Endothelial cell of umbilical vein (primary cell): ENCODE data around the gene RTN4. TPM values are rescaled to one million over a fixed set of nuclear protein-coding genes. Genes with fewer than 3 reads are reported as not detected.

ENCODE experiments used
- BruUV-seq: library from RNA; stranded (reverse); fragments of 400-500 nt; replicated peaks from 2 replicates; lab custom pipeline; 2021; lab: Mats Ljungman, UMichigan
- CTCF ChIA-PET: fragments of 300-600, 350-600 bp; sonication (Branson Sonifier 250); formaldehyde crosslinking; loops from one replicate; lab custom pipeline; 2021; ENCODE audit warnings: antibody characterized with exemption, inconsistent platforms; lab: Charles Lee
- POLR2A ChIA-PET: fragments of 300-600, 350-600 bp; sonication (Branson Sonifier 250); formaldehyde crosslinking; loops from one replicate; lab custom pipeline; 2021; ENCODE audit warnings: antibody characterized with exemption, inconsistent platforms; lab: Charles Lee
- DNase-seq: peaks from one replicate; pipeline ENCODE4 v3.0.0-alpha.2; 2011; ENCODE audit warnings: low read depth, low spot score
- FAIRE-seq: peaks from 2 replicates; lab custom pipeline; 2011; peaks lifted over from hg19 to GRCh38; lab: Jason Lieb, UNC
- H2AFZ ChIP-seq: 2 replicates; pipeline ENCODE4 v1.6.0; 2012; ENCODE audit warnings: low read depth, low read length, control low read depth, inconsistent platforms
- H3K27ac ChIP-seq: 2 replicates; pipeline ENCODE4 v1.5.1; 2011; ENCODE audit warnings: low read depth, mild to moderate bottlenecking, control low read depth, low read length, moderate library complexity; ENCODE audit not compliant: insufficient read depth
- H3K27me3 ChIP-seq, 2 experiments: 2 replicates each; pipeline versions ENCODE4 v1.6.0 to v1.6.1; 2011; ENCODE audit warnings: low read length in 2 of 2, mixed read lengths in 1 of 2; ENCODE audit not compliant: control insufficient read depth in 2 of 2, insufficient read depth in 2 of 2
- H3K36me3 ChIP-seq, 2 experiments: 2 replicates in 1 of 2; 3 replicates in 1 of 2; pipeline ENCODE4 v1.5.1; 2011; ENCODE audit warnings: low read length in 2 of 2, mild to moderate bottlenecking in 1 of 2, moderate library complexity in 1 of 2; ENCODE audit not compliant: control insufficient read depth in 2 of 2, insufficient read depth in 2 of 2; ENCODE audit errors: extremely low read depth in 1 of 2
- H3K4me1 ChIP-seq: 3 replicates; pipeline ENCODE4 v1.5.1; 2011; ENCODE audit warnings: mild to moderate bottlenecking, low read length; ENCODE audit not compliant: control insufficient read depth, insufficient read depth; ENCODE audit errors: extremely low read depth
- H3K4me2 ChIP-seq: 2 replicates; pipeline ENCODE4 v1.6.1; 2011; ENCODE audit warnings: low read length, control low read depth, mixed read lengths; ENCODE audit not compliant: insufficient read depth
- H3K4me3 ChIP-seq, 3 experiments: fragments of 200-600 bp in 1 of 3; sonication (generic), shearing (Covaris generic) in 1 of 3; replicated peaks in 1 of 3; 2 replicates each; pipeline ENCODE4 v1.5.1; 2011 to 2016; ENCODE audit warnings: control low read depth in 3 of 3, low read length in 3 of 3, mild to moderate bottlenecking in 2 of 3, inconsistent platforms in 1 of 3, low read depth in 1 of 3, moderate library complexity in 1 of 3; ENCODE audit not compliant: insufficient read depth in 1 of 3
- H3K79me2 ChIP-seq: 2 replicates; pipeline ENCODE4 v1.6.0; 2012; ENCODE audit warnings: low read length, inconsistent platforms; ENCODE audit not compliant: control insufficient read depth, insufficient read depth
- H3K9ac ChIP-seq: replicated peaks from 2 replicates; pipeline ENCODE3; 2011; ENCODE audit warnings: low read length, control low read depth; ENCODE audit not compliant: insufficient read depth; ENCODE audit errors: extremely low read depth
- H3K9me1 ChIP-seq: replicated peaks from 3 replicates; pipeline ENCODE4 v1.6.0; 2011; ENCODE audit warnings: mild to moderate bottlenecking, low read length; ENCODE audit not compliant: control insufficient read depth, insufficient read depth; ENCODE audit errors: extremely low read depth
- H3K9me3 ChIP-seq: replicated peaks from 2 replicates; pipeline ENCODE4 v1.5.1; 2012; ENCODE audit warnings: low read length, inconsistent platforms; ENCODE audit not compliant: control insufficient read depth, insufficient read depth
- H4K20me1 ChIP-seq: replicated peaks from 2 replicates; pipeline ENCODE3; 2011; ENCODE audit warnings: mild to moderate bottlenecking, low read length; ENCODE audit not compliant: control insufficient read depth, insufficient read depth; ENCODE audit errors: extremely low read depth
- EZH2 ChIP-seq: IDR thresholded peaks from 2 replicates; pipeline ENCODE4 v1.6.1; 2012; ENCODE audit warnings: borderline replicate concordance, low read depth, mild to moderate bottlenecking, moderate library complexity, low read length, inconsistent platforms; ENCODE audit not compliant: severe bottlenecking
- MYC ChIP-seq: IDR thresholded peaks from one replicate; pipeline ENCODE4 v1.6.1; 2011; ENCODE audit warnings: mild to moderate bottlenecking, low read depth, low read length
- POLR2A ChIP-seq: IDR thresholded peaks from 2 replicates; pipeline ENCODE4 v1.6.1; 2012; ENCODE audit warnings: low read depth, mild to moderate bottlenecking, control low read depth, low read length
- POLR2AphosphoS5 ChIP-seq: IDR thresholded peaks from 2 replicates; pipeline ENCODE4 v1.6.1; 2012; ENCODE audit warnings: low read depth, mild to moderate bottlenecking, control low read depth, low read length, moderate library complexity; ENCODE audit not compliant: insufficient read depth
- dilution Hi-C: fragments of 300-500 bp; cut with MboI; formaldehyde crosslinking; loops from one replicate; pipeline ENCODE4 v1.15.0; 2019; ENCODE audit warnings: low sequenced_read_pairs; ENCODE audit not compliant: extremely low pct_ligation_motif_present
- intact Hi-C: fragments of 100-400 bp; cut with micrococcal nuclease; formaldehyde crosslinking; loops from one replicate; pipeline ENCODE4 v1.10.0; 2022
- polyA plus RNA-seq, 4 experiments: library from polyadenylated mRNA; depleted of rRNA in 3 of 4; stranded (reverse) in 3 of 4; unstranded in 1 of 4; fragments of >200 nt; gene quantifications; 2 replicates each; pipeline versions ENCODE4 v1.2.1 to v1.2.3, GENCODE V29; 2011 to 2012; ENCODE audit warnings: missing spikeins in 1 of 4
- total RNA-seq: library from RNA; stranded (reverse); gene quantifications from 2 replicates; pipeline ENCODE4 v1.2.3, GENCODE V29; 2021
- TF ChIP-seq, protein P1 (sequence below): IDR thresholded peaks from 2 replicates; pipeline ENCODE4 v1.6.1; 2011; ENCODE audit not compliant: insufficient read depth, insufficient read length
- TF ChIP-seq, protein P2 (sequence below), 2 donors: IDR thresholded peaks; 1 replicate in 1 of 2; 2 replicates in 1 of 2; pipeline ENCODE4 v1.5.1; 2011; ENCODE audit warnings: low read length in 2 of 2, mild to moderate bottlenecking in 2 of 2, moderate library complexity in 2 of 2, control low read depth in 1 of 2, inconsistent platforms in 1 of 2, low read depth in 1 of 2; ENCODE audit not compliant: insufficient read depth in 1 of 2; ENCODE audit errors: extremely low read depth in 1 of 2

The RTN4 gene
- total and polyA plus RNA-seq, 2 donors (not counting 3 experiments of a cell fraction or from before 2014, with no cell fraction given): 253 to 486 TPM

DNA sequence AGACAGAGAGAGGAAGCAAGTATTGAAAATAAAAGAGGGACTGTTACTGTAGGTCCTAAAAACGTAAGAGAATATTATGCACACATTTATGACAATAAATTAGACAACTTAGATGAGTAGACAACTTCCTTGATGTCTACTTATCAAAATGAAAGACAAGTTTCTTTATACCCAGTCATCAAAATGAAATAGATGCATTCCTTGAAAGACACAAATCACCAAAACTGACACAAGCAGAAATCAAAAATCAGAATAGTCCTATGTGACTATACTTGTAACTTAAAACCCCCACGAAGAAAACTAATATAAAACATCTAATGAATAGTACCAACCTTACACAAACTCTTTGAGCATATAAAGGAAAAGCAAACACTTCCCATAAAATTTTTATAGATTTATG lies 14.5 kb downstream of the RTN4 start:
- Histone ChIP-seq H3K27ac (no peak overlapping the region), H3K27me3 (no peaks in the 10 kb centered on the region), H3K4me2 (no peak overlapping the region), H2AFZ (no peak overlapping the region), H4K20me1 (peaks cover 62% of the 10 kb centered on the region), H3K9ac (no peak overlapping the region), H3K9me1 (no peaks in the 10 kb centered on the region), H3K79me2 (peaks cover 100% of the 10 kb centered on the region), H3K4me3 (no peak overlapping the region), H3K4me1 (peaks cover 6% of the 10 kb centered on the region), H3K36me3 (no peaks in the 10 kb centered on the region), H3K9me3 (no peaks in the 10 kb centered on the region)
- dilution Hi-C loops (no loop called here), intact Hi-C loops (loop anchor here (1.0 kb wide), 1 partner anchor 11 kb away; no protein-coding TSS in a partner anchor)
- TF ChIP-seq POLR2A: no peak
- TF ChIP-seq, protein P1, sequence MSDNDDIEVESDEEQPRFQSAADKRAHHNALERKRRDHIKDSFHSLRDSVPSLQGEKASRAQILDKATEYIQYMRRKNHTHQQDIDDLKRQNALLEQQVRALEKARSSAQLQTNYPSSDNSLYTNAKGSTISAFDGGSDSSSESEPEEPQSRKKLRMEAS: no peak
- no peak for TF ChIP-seq MYC
- TF ChIP-seq, protein P2, sequence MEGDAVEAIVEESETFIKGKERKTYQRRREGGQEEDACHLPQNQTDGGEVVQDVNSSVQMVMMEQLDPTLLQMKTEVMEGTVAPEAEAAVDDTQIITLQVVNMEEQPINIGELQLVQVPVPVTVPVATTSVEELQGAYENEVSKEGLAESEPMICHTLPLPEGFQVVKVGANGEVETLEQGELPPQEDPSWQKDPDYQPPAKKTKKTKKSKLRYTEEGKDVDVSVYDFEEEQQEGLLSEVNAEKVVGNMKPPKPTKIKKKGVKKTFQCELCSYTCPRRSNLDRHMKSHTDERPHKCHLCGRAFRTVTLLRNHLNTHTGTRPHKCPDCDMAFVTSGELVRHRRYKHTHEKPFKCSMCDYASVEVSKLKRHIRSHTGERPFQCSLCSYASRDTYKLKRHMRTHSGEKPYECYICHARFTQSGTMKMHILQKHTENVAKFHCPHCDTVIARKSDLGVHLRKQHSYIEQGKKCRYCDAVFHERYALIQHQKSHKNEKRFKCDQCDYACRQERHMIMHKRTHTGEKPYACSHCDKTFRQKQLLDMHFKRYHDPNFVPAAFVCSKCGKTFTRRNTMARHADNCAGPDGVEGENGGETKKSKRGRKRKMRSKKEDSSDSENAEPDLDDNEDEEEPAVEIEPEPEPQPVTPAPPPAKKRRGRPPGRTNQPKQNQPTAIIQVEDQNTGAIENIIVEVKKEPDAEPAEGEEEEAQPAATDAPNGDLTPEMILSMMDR (IDR thresholded peaks at IDR 0.05; ENCODE audit: extremely low read depth in 1 of 2, insufficient read depth in 1 of 2, low read depth in 1 of 2, low read length in 2 of 2): no peak
- TF ChIP-seq EZH2: no peak
- TF ChIP-seq POLR2AphosphoS5: no peak
- no peak for DNase-seq
- POLR2A ChIA-PET: interaction anchor here (1.2 kb wide), 1 partner anchor 76 kb away, joined by 6 read pairs; no protein-coding TSS in a partner anchor
- no TSS peak for BruUV-seq
- CTCF ChIA-PET: interaction anchor here (1.5 to 2.3 kb wide), 2 partner anchors 13 to 14 kb away, joined by 6 read pairs; no protein-coding TSS in a partner anchor
- FAIRE-seq: no peak
